GM19455 (cell line): ENCODE data around the gene RGL1.

Experiments
- ATAC-seq: cut with Tn5 transposase; IDR thresholded peaks from one replicate; pipeline ENCODE4 v1.9.1; 2021; ENCODE audit not compliant: unreplicated experiment

Gene RGL1

GRCh38 chr1:183952101-183952500 lies 147.2 kb downstream of the RGL1 start:
- ATAC-seq = no peak

- no peak for ATAC-seq
These were observed 148.1 kb downstream of the RGL1 start for GRCh38 chr1:183953031-183953430.

- no peak for ATAC-seq
These were observed 149.6 kb downstream of the RGL1 start for GRCh38 chr1:183954496-183954895.

GRCh38 chr1:183956559-183957188 lies 151.8 kb downstream of the RGL1 start:
- ATAC-seq = peak; percentile 99

DNA sequence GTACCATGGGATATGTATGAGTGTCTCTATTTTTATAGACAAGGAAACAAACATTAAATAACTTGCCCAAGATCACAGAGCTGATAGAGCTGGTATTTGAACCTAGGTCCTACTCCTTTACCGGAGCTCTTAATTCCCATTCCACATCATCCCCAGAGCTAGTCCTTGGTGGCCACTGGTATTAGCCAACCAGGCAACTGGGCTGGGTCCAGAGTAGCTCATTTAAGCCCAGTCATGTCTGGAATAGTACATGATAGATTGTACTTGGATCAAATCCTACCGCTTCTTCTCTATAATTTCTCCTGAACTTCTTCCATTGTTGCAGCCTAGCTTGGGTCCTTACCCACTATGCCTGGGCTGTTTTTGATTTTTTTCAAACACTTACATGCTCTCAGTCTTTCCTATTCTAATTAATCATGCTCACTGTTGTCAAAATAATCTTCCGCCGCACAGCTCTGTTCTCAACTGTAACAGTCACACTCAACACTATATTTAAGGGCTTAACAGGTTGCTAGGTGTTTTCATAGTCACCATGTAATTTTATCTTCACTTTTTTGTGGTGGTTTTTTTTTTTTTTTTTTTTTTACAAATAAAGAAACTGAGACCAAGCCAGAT lies 152.4 kb downstream of the RGL1 start:
- ATAC-seq = no peak

DNA sequence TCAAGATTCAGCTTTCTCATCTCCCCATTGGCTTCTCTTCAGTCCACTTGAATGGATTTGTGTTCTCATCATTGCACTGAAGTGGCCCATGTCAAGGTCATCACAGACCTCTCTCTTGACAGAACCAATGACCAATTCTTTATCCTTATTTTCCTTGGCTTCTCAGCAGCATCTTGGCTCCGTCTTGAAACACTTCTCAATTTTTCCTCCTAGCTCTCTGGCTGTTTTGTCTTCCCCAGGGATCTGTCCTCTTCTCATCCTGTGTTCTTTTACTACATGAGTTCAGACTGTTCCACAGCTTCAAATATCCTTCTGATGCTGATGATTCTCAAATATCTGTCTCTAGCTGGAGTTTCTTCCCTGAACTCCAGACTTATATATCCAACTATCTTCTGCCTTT lies 154.0 kb downstream of the RGL1 start:
- ATAC-seq = no peak

DNA sequence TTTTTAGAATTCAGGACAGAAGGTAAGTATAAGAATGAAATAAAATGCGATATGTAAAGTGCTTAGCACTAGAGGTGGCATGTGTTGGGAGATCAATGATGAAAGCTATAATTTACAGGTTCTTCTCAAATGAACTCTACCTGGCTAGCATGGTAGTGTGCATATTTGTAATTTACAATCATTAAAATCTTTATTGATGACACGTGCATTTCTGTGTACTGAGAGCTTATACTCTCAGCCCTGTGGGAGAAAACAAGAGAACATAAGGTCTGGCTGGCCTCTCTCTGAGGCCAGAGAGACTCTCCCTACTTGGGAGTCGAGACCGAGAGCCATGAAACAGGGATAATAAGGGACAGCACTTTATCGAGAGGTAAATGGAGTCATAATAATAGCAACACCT lies 156.2 kb downstream of the RGL1 start:
- ATAC-seq = no peak

- no peak for ATAC-seq
These were observed 158.0 kb downstream of the RGL1 start for GRCh38 chr1:183962903-183963302.

- no peak for ATAC-seq
These were observed 160.8 kb downstream of the RGL1 start for GRCh38 chr1:183965726-183966125.

- ATAC-seq = no peak
These were observed 161.6 kb downstream of the RGL1 start for GRCh38 chr1:183966487-183966886.

GRCh38 chr1:183967914-183968313 lies 163.0 kb downstream of the RGL1 start:
- no peak for ATAC-seq

DNA sequence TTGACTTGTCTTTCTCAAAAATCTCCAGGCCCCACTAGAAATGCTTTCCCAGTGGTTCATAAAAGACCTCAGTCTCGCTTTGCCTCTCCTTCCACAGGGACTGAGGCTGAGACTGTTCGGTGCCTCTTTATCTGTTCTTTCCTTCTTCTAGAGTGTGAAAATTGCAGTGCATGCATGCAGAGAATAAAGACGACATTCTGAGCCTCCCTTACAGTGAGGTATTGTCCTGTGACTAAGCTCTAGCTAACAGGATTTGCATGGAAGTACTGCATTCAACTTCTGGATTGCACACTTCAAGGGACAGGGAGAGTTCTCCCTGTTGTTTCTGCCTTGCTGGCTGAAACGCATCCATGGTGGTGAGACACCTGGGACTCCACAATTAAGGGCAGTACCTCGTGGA lies 163.5 kb downstream of the RGL1 start:
- no peak for ATAC-seq

DNA sequence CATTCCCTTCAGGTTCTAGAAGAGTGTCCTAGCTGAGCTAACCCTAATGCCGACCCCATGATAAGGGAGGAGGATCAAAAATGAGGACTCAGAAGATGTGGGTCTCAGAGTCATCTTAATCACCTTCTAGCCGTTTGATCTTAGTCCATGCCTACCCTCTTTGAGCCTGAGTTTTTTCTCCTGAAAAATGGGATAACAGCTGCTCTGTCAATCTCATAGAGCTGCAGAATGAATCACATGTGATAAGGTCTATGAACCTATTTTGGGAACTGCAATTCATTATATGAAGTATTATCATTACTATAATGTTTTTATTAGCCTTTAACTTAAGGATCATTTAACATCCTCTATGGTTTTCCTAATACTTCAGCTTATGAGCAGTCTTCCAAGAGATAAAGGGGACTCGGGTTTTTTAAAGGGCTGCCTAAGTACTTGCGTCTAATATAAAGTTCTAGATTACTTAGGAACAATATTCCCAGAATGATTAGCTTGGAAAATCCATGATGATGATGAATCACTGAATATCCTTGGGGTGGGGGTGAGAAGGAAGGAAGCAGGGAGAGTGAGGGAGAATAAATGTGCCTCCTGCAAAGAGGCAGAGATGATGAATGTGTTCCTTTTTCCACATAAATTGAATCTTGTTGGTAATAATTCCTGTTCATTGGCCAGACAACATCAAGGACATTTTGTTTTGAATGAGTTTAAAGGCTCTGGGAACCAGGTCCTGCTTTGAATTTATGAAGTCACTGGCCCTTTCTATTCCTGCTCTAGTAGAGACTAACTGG lies 165.8 kb downstream of the RGL1 start:
- no peak for ATAC-seq

GRCh38 chr1:183975651-183976050 lies 170.7 kb downstream of the RGL1 start:
- ATAC-seq = no peak

- no peak for ATAC-seq
These were observed 172.8 kb downstream of the RGL1 start for GRCh38 chr1:183977717-183978116.
